Stimulated activated CD8-positive, alpha-beta memory T cell treated with anti-CD3 and anti-CD28 coated beads, Interleukin-4, amount 100 ng/mL, for 1 hour (primary cell): Measurements from ENCODE around the gene ZNF107.
"Not testable (repeated sequence)": the region's sequence is repeated elsewhere in the genome, so short reads cannot be mapped to it uniquely, and the experiment has no call there.

Experiments used
- DNase-seq, 2 donors: peaks; one replicate each; pipeline ENCODE4 v3.0.0-alpha.2; 2020; ENCODE audit warnings: low read depth in 2 of 2, low spot score in 1 of 2

The ZNF107 gene

DNA sequence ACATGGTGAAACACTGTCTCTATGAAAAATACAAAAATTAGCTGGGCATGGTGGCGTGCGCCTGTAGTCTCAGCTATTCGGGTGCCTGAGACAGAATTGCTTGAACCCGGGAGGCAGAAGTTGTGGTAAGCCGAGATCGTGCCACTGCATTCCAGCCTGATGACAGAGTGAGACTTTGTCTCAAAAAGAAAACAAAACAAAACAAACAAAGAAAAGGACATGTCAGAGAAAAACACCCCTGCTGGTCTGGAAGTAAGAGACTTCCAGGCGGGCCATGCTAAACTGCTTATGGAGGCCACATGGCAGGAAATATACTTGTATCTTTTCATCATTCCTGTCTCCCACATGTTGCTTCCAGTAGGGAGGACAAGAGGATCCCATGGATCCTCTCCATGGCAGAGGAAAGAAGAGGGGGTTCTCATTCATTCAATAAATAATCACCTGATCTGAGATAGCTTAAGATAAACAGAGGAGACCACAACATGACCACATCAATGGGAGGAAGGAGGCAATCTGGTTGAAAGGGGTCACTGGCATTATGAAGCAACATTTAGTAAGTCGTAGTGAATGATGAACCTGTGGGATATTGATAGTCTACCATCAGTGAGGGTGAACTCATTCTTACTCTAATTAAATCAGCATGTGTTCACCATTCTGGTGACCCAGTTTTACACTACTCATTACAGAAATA lies 67.8 kb downstream of the ZNF107 start:
- DNase-seq: no peak

GRCh38 chr7:64736575-64736974 lies 70.6 kb downstream of the ZNF107 start:
- no peak for DNase-seq

DNA sequence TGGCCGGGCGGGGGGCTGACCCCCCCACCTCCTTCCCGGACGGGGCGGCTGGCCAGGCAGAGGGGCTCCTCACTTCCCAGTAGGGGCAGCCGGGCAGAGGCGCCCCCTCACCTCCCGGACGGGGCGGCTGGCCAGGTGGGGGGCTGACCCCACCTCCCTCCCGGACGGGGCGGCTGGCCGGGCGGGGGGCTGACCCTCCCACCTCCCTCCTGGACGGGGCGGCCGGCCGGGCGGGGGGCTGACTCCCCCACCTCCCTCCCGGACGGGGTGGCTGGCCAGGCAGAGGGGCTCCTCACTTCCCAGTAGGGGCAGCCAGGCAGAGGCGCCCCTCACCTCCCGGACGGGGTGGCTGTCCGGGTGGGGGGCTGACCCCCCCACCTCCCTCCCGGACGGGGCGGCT lies 72.5 kb downstream of the ZNF107 start:
- DNase-seq: not testable (repeated sequence)

DNA sequence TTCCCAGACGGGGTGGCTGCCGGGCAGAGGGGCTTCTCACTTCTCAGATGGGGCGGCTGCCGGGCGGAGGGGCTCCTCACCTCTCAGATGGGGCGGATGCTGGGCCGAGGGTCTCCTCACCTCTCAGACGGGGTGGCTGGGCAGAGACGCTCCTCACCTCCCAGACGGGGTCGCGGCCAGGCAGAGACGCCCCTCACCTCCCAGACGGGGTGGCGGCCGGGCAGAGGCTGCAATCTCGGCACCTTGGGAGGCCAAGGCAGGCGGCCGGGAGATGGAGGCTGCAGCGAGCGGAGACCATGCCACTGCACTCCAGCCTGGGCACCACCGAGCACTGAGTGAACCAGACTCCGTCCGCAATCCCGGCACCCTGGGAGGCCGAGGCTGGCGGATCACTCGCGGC lies 73.0 kb downstream of the ZNF107 start:
- not testable (repeated sequence) for DNase-seq

GRCh38 chr7:64744680-64745079 lies 78.7 kb downstream of the ZNF107 start:
- DNase-seq: no peak

DNA sequence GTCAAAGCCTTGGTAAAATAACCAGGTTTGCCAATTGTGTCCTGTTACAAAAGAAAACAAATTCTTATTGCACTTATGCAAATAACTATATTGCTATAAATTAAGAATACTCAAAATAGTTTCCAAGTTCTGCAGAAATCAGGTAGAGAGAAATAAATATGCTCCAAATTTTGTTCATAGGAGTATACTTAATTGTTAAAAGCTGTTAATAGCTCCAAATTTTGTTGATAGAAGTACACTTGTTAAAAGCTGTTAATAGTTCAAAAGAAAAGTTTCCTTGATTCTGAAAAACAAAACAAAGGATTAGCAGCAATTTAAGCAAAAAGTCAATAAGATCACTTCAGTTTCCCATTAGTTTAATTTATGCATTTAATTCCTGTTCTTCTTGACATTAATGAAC lies 81.9 kb downstream of the ZNF107 start:
- no peak for DNase-seq

- no peak for DNase-seq
Measured at GRCh38 chr7:64753032-64753431, 87.1 kb downstream of the ZNF107 start.

- DNase-seq: no peak
Measured at GRCh38 chr7:64755865-64756264, 89.9 kb downstream of the ZNF107 start.

GRCh38 chr7:64758151-64758550 lies 92.2 kb downstream of the ZNF107 start:
- DNase-seq: no peak
